ENCODE measurements around the gene GATA1.

GATA1 gene

GRCh38 chrX:48786341-48786800 is at the start of gene GATA1:
GATA1 (plus strand) TSS chrX:48786590; CDS start chrX:48791110, 4,520 bp downstream.
- no peak for DNase-seq

- no peak for DNase-seq
Observed at GRCh38 chrX:48736878-48737212, 49.5 kb upstream of the GATA1 start.

GRCh38 chrX:48737213-48737938 is 49.0 kb upstream of the GATA1 start:
- DNase-seq = peak; percentile 85

GRCh38 chrX:48737940-48738339 is 48.5 kb upstream of the GATA1 start:
- no peak for DNase-seq

- no peak for DNase-seq
Observed at GRCh38 chrX:48741834-48742233, 44.6 kb upstream of the GATA1 start.

- no peak for DNase-seq
Observed at GRCh38 chrX:48745222-48745621, 41.2 kb upstream of the GATA1 start.

GRCh38 chrX:48747415-48748016 is 38.9 kb upstream of the GATA1 start:
- no peak for DNase-seq

- DNase-seq = no peak
Observed at GRCh38 chrX:48749182-48749581, 37.2 kb upstream of the GATA1 start.

- no peak for DNase-seq
Observed at GRCh38 chrX:48751343-48751742, 35.0 kb upstream of the GATA1 start.

- no peak for DNase-seq
Observed at GRCh38 chrX:48752498-48752897, 33.9 kb upstream of the GATA1 start.

- DNase-seq = no peak
Observed at GRCh38 chrX:48753708-48754228, 32.6 kb upstream of the GATA1 start.

GRCh38 chrX:48754238-48754637 is 32.2 kb upstream of the GATA1 start:
- no peak for DNase-seq

GRCh38 chrX:48761674-48762471 is 24.5 kb upstream of the GATA1 start, which contains the start of gene GLOD5:
GLOD5 (plus strand) TSS chrX:48761747; CDS start chrX:48761791, 44 bp downstream.
- DNase-seq = no peak

- no peak for DNase-seq
Observed at GRCh38 chrX:48769230-48769629, 17.2 kb upstream of the GATA1 start.

- DNase-seq = no peak
Observed at GRCh38 chrX:48770296-48770695, 16.1 kb upstream of the GATA1 start.

GRCh38 chrX:48772602-48773001 is 13.8 kb upstream of the GATA1 start:
- no peak for DNase-seq

- no peak for DNase-seq
Observed at GRCh38 chrX:48776818-48777439, 9.5 kb upstream of the GATA1 start.

- no peak for DNase-seq
Observed at GRCh38 chrX:48779399-48779798, 7.0 kb upstream of the GATA1 start.

- no peak for DNase-seq
Observed at GRCh38 chrX:48781705-48782104, 4.7 kb upstream of the GATA1 start.

- DNase-seq = no peak
Observed at GRCh38 chrX:48782216-48782615, 4.2 kb upstream of the GATA1 start.

GRCh38 chrX:48782795-48783194 is 3.6 kb upstream of the GATA1 start:
- no peak for DNase-seq

GRCh38 chrX:48784726-48785125 is 1.7 kb upstream of the GATA1 start:
- DNase-seq = no peak

- DNase-seq = no peak
Observed at GRCh38 chrX:48785186-48785539, 1.2 kb upstream of the GATA1 start.

Data from SIG-M5 (cell line).